Stimulated activated CD4-positive, alpha-beta T cell treated with anti-CD3 and anti-CD28 coated beads, Interleukin-15, amount 100 ng/mL, for 1 hour (primary cell): ENCODE results near the gene EHF.

ENCODE experiments used
- DNase-seq, 2 donors: peaks; one replicate each; pipeline ENCODE4 v3.0.0-alpha.2; 2020; ENCODE audit warnings: low read depth in 1 of 2, low spot score in 1 of 2

Gene EHF

GRCh38 chr11:34601609-34602008, 19.3 kb upstream of the EHF start:
- no peak for DNase-seq

- no peak for DNase-seq
These were observed 18.6 kb upstream of the EHF start for GRCh38 chr11:34602245-34602644.

- no peak for DNase-seq
These were observed 17.5 kb upstream of the EHF start for GRCh38 chr11:34603129-34604001.

GRCh38 chr11:34604145-34604544, 16.7 kb upstream of the EHF start:
- no peak for DNase-seq

GRCh38 chr11:34604911-34605310, 16.0 kb upstream of the EHF start:
- no peak for DNase-seq

GRCh38 chr11:34605481-34606325, 15.2 kb upstream of the EHF start:
- DNase-seq, result no peak

GRCh38 chr11:34606326-34607120, 14.4 kb upstream of the EHF start:
- no peak for DNase-seq

- no peak for DNase-seq
These were observed 11.6 kb upstream of the EHF start for GRCh38 chr11:34609187-34609751.

- no peak for DNase-seq
These were observed 11.0 kb upstream of the EHF start for GRCh38 chr11:34609850-34610249.

GRCh38 chr11:34610324-34611041, 10.4 kb upstream of the EHF start:
- DNase-seq, result no peak

- no peak for DNase-seq
These were observed 7.9 kb upstream of the EHF start for GRCh38 chr11:34613015-34613414.

- no peak for DNase-seq
These were observed 7.3 kb upstream of the EHF start for GRCh38 chr11:34613552-34614056.

GRCh38 chr11:34614344-34615104, 6.4 kb upstream of the EHF start:
- DNase-seq, result no peak

GRCh38 chr11:34616086-34616485, 4.8 kb upstream of the EHF start:
- DNase-seq, result no peak

GRCh38 chr11:34616830-34617504, 3.9 kb upstream of the EHF start:
- DNase-seq, result no peak

- no peak for DNase-seq
These were observed 2.5 kb upstream of the EHF start for GRCh38 chr11:34618406-34618805.

- DNase-seq, result no peak
These were observed 1.8 kb upstream of the EHF start for GRCh38 chr11:34619062-34619516.

- no peak for DNase-seq
These were observed 691 bp upstream of the EHF start for GRCh38 chr11:34620202-34620601.

GRCh38 chr11:34621876-34622275, 983 bp downstream of the EHF start:
- DNase-seq, result no peak
